NCI-H1092 treated with DMSO at 0.1 percent for 48 hours (cell line): ENCODE measurements around the gene ALDH4A1.

Experiments used
- DNase-seq: peaks from one replicate; lab custom pipeline; 2025; lab: John Stamatoyannopoulos, UW

The ALDH4A1 gene

GRCh38 chr1:18938707-18939070 lies 36.3 kb upstream of the ALDH4A1 start:
- DNase-seq: no peak

GRCh38 chr1:18938008-18938706 lies 35.8 kb upstream of the ALDH4A1 start:
- DNase-seq: no peak

DNA sequence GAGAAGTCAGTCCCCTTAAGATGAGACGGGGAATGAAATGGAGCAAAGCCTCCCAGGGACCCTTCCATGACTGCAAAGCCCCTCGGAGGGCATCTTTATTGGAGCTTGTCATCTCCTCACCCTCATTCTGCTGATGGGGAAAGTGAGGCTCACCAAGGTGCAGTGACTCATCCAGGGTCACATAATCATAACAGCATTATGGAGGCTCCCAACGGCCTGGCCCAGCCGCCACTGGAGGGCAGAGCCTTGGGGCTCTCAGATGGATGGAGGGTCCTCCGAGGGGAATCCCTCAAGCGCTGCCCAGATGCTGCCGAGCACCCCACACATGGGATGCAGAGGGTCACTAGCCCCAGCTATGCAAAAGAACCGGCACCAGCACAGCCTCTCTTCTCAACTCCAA lies 35.2 kb upstream of the ALDH4A1 start:
- DNase-seq: no peak

DNA sequence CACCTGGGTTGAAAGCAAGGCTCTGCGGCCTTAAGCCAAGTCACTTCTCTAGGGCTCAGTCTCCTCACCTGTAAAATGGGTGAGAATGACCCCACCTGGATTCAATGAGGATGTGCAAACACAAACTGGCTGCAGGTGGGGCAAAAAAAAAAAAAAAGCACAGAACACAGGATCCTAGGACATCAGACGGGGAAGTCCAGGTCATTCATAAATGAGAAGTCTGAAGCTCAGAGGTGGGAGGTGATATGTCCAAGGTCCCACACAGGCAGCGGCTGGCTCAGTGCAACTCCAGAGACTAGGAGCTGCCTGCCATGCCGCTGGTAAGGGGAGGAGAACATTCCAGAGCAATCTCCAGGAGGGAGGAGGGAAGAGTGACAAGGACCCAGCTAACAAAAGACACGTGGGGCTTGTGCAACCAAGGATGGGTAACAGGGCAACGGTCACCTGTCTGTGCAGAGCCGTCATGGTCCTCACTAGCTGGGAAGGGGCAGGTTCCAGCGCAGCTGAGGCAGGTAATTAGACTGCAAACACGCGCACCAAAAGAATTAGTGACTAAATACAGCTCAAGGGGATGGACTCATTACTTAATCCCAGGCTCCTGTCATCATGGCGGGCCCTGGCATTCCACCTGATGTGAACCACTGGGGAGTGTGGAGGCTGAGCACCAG lies 34.6 kb upstream of the ALDH4A1 start:
- no peak for DNase-seq

DNA sequence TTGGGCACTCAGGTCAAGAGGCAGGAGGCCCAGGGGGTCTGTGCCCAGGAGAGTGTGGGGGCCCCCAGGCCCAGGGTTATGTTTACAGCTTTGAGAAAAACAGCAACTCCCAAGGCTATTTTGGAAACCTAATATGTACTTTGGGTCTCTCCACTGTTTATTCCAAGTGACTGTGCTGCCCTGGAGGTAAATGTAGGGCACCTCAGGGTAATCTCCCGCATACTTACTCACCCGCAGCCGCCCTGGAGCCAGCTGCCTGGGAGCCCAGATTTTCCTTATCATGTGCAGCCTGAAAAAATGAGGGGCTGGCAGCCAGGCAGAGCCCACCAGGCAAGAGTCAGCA lies 34.1 kb upstream of the ALDH4A1 start:
- DNase-seq: no peak

GRCh38 chr1:18934205-18935000 lies 32.0 kb upstream of the ALDH4A1 start:
- no peak for DNase-seq

- DNase-seq: no peak
These were observed 30.5 kb upstream of the ALDH4A1 start for GRCh38 chr1:18932879-18933278.

- DNase-seq: no peak
These were observed 30.0 kb upstream of the ALDH4A1 start for GRCh38 chr1:18932387-18932786.

GRCh38 chr1:18931730-18932129 lies 29.4 kb upstream of the ALDH4A1 start:
- DNase-seq: no peak

- DNase-seq: no peak
These were observed 27.3 kb upstream of the ALDH4A1 start for GRCh38 chr1:18929686-18930085.

- DNase-seq: no peak
These were observed 26.6 kb upstream of the ALDH4A1 start for GRCh38 chr1:18928985-18929384.

DNA sequence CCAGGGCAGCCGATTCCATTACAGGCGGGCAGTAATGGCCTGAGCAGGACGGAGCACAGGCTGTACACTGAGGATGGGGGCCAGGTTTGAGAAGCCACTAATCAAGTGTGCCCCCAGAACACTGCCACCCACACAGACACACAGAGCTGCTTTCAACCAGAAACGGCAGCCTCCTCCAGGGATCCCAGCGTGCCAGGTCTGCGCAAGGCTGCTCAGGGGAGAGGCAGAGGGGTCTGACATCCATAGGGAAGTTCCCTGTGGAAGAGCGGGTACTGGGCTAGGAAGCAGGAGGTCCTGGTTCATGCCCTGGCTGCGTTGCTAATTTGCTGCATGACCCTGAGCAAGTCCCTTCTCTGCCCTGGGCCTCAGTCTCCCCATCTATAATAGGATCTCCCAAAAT lies 26.1 kb upstream of the ALDH4A1 start:
- no peak for DNase-seq

DNA sequence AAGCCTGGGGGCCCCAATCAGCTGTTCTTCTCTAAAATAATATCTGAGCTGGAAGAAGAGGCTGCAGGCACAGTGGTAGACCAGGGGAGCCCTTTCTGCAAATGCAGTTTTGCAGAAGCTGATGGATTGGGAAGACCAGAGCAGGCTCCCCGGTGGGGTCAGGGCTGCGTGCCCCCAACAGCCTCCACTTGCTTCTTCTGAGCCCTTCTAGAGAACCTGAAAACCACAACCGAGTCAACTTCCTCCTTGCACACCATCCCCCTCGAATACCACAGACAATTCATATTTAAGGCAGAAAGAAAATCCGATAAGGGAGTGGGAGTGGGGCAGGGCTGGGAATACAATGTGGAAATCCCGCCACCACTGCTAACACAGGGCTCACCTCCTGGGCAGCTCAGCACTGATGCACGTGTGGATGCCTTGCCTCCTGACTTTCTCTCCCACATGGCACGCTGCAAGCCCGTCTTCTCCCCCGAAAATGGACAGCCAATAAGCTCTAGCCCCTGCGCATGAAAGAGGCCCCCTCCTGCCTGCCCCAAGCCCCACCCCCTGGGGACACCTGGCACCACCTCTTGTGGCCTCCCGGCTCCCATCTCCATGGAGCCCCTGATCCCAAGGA lies 25.4 kb upstream of the ALDH4A1 start:
- DNase-seq: no peak

GRCh38 chr1:18927082-18927653 lies 24.8 kb upstream of the ALDH4A1 start:
- no peak for DNase-seq

DNA sequence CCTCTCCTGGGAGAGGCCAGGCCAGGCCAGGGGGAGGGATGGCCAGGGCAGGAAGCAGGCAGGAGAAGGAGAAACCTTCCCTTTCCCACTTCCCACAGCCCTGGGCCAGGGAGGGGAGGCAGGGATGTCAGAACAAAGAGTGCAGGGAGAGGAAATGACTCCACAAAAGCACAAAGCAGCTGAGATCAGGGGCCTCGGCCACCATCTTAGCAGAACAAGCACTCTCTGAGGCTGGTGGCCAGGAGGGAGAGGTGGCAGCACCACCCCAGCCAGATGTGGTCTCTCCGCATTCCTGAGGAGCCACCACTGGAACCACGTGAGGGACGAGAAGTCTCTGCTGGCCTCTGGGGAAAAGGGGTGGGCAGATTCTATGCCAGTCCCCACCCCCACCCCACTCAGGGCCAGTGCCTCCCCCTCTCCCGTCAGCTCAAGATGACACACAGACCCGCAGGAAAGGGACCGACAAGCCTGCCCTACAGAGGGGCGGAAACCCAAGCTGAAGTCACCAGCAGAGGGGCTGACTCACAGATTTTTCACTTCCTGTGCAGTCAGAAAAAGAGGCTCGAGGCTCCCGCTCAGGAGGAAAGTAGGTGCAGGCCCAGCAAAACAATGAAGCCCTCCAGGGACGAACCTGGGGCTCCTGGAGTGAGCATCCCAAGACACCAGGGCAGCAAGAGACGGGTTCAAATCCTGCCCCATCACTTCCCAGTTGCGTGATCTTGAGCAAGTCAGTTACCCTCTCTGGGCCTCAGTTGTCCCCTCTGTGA lies 24.1 kb upstream of the ALDH4A1 start:
- no peak for DNase-seq

- DNase-seq: no peak
These were observed 22.9 kb upstream of the ALDH4A1 start for GRCh38 chr1:18925279-18925678.

DNA sequence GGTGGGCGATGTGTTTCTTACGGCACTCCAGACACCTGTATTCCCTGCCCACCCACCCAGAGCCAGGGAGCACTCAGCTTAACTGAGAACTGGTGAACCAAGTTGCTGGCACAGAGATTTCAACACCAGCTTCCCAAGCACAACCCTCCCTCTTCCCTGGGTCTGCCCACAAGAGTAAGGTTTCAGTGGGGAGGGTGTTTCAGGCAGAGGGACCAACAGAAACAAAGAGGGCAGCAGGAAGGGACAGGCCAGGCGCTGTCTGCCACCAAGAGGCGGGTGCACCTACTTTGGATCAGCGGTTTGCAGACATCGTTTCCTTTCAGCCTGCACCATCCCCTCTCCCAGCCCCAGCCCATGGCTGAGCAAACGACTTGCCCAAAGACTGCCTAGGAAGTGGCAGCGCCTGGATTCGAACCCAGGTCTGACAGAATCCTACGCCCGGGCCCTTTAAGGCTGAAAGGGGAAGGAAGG lies 21.9 kb upstream of the ALDH4A1 start:
- peak; percentile 69 for DNase-seq

DNA sequence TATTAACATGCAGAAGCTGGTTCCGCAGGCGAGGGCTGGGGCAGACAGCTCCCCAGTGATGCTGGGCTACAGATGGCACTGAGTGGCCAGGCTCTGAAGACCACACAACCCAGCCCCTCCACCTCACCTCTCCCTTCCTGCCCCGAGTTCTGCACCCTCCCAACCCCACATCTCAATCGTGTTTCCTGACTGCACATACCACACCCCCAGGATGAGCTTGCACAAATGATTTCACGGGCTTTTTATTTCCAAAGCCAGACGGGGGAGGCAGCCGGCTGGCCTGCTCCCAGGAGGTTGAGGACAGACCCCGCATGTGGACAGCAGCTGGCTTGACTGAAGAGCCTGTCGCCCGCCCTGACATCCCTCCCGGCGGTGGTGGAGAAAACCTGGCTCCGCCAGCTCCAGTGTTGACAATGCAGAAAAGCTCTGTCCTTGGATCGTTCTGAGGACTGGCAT lies 21.4 kb upstream of the ALDH4A1 start:
- DNase-seq: peak; percentile 69

- no peak for DNase-seq
These were observed 20.7 kb upstream of the ALDH4A1 start for GRCh38 chr1:18922848-18923755.

DNA sequence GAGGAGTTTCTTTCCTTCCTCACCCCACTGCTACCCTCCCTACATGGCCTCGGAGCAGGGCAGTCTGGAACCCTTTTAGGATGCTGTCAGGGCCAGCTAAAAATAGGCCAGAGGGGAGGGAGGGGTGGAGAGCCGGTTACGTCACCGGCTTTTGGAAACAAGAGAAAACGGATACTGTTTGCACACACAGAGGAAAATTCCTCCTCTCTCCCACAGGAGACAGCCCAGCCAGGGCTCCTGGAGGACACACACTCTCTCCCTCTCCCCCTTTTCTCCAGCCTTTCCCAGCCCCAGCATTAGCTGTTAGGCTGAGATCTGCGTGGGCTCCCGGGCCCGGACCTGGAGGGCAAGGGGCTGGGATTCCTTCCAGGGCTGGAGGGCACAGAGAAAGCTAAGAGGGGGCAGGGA lies 20.0 kb upstream of the ALDH4A1 start:
- DNase-seq: peak; percentile 28
